ENCODE results near the gene SH3BP4. TPM values are rescaled to one million over a fixed set of nuclear protein-coding genes. Genes with fewer than 3 reads are reported as not detected.

Gene SH3BP4
- total and polyA plus RNA-seq, 2 of the 13 experiments (the other 11 are each of a cell fraction or from before 2014, with no cell fraction given), result 34.6 to 99.1 TPM

DNA sequence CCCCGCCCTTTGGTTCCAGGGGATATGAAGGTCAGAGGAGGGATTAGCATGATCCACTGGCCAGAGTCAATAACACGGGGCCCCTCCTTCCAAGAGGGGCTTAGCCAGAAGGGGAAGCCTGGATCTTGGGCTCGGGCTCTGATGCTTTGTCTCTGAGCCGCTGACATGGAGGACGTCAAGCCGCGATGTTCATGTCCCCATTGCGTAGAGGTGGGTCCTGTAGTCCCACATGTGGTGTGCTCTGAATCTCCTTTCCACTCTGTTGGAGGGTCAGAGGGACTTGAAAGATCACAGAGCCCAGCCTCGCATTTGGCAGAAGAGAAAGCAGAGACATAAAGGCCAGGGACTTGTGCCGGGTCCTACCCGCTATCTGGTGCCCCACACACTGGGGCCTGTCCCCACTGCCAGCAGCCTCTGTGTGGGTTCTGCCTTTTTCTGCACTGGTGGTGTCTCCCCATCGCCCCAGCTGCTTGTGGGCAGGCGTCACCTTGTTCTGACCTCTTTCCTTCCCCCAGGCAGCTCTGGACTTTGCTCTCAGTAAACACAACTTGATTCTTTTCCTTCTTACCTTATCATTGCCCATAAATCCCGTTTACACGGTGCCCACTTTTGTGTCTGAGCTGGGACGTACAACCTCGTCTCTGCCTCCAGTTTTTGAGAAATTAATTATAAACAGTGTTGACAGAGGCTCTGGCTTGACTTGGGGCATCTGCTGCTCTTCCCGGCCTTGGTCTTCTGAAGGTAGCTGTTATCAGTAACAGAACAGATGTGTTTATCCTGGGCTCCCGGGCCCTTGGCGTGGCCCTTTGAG, 48.8 kb downstream of the SH3BP4 start (continued):
- TF ChIP-seq ZNF33B (CRISPR knock-in tag; IDR thresholded peaks at IDR 0.05) (no peak), EHMT2 (IDR thresholded peaks at IDR 0.05; ENCODE audit: borderline replicate concordance, low read depth, low read length) (peak; percentile 47; the same call in 1 of the 2 replicates), ZNF431 (CRISPR knock-in tag; IDR thresholded peaks at IDR 0.05; ENCODE audit: borderline replicate concordance, low read depth) (no peak), ZNF891 (CRISPR knock-in tag; IDR thresholded peaks at IDR 0.05) (no peak), ZNF382 (CRISPR knock-in tag; IDR thresholded peaks at IDR 0.05; ENCODE audit: borderline replicate concordance) (no peak), ZSCAN25 (CRISPR knock-in tag; IDR thresholded peaks at IDR 0.05) (peak; percentile 50; the same call in 1 of the 2 replicates), SMAD9 (CRISPR knock-in tag; IDR thresholded peaks at IDR 0.05) (no peak), ZNF530 (CRISPR knock-in tag; IDR thresholded peaks at IDR 0.05; ENCODE audit: low read depth) (no peak), NFE2 (CRISPR knock-in tag; IDR thresholded peaks at IDR 0.05) (0 out of 2 replicates have a peak, but pooled peaks have one; percentile 15), HHEX (CRISPR knock-in tag; IDR thresholded peaks at IDR 0.05) (no peak), ZNF724P (CRISPR knock-in tag; IDR thresholded peaks at IDR 0.05; ENCODE audit: borderline replicate concordance) (no peak), ZKSCAN5 (CRISPR knock-in tag; IDR thresholded peaks at IDR 0.05) (peak; percentile 32; the same call in 1 of the 2 replicates), ZNF12 (CRISPR knock-in tag; IDR thresholded peaks at IDR 0.05) (no peak; the same call in 1 of the 2 replicates), ATF7-NPFF (CRISPR knock-in tag; IDR thresholded peaks at IDR 0.05; ENCODE audit: low read depth) (no peak), PHF20 (CRISPR knock-in tag; IDR thresholded peaks at IDR 0.05) (no peak), MIXL1 (CRISPR knock-in tag; IDR thresholded peaks at IDR 0.05) (0 out of 2 replicates have a peak, but pooled peaks have one; percentile 16), ZNF605 (CRISPR knock-in tag; IDR thresholded peaks at IDR 0.05) (peak; percentile 93), ZNF746 (CRISPR knock-in tag; IDR thresholded peaks at IDR 0.05) (peak; percentile 77; the same call in 1 of the 2 replicates), NFYB (CRISPR knock-in tag; IDR thresholded peaks at IDR 0.05) (no peak), PHF5A (CRISPR knock-in tag; IDR thresholded peaks at IDR 0.05; ENCODE audit: low read depth, unreplicated experiment) (no peak)
- TF ChIP-seq, protein P1, sequence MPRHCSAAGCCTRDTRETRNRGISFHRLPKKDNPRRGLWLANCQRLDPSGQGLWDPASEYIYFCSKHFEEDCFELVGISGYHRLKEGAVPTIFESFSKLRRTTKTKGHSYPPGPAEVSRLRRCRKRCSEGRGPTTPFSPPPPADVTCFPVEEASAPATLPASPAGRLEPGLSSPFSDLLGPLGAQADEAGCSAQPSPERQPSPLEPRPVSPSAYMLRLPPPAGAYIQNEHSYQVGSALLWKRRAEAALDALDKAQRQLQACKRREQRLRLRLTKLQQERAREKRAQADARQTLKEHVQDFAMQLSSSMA (CRISPR knock-in tag; IDR thresholded peaks at IDR 0.05), result 0 out of 2 replicates have a peak, but pooled peaks have one; percentile 17
- TF ChIP-seq, protein P2, sequence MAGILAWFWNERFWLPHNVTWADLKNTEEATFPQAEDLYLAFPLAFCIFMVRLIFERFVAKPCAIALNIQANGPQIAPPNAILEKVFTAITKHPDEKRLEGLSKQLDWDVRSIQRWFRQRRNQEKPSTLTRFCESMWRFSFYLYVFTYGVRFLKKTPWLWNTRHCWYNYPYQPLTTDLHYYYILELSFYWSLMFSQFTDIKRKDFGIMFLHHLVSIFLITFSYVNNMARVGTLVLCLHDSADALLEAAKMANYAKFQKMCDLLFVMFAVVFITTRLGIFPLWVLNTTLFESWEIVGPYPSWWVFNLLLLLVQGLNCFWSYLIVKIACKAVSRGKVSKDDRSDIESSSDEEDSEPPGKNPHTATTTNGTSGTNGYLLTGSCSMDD (CRISPR knock-in tag; IDR thresholded peaks at IDR 0.05), result no peak
- TF ChIP-seq, protein P3, sequence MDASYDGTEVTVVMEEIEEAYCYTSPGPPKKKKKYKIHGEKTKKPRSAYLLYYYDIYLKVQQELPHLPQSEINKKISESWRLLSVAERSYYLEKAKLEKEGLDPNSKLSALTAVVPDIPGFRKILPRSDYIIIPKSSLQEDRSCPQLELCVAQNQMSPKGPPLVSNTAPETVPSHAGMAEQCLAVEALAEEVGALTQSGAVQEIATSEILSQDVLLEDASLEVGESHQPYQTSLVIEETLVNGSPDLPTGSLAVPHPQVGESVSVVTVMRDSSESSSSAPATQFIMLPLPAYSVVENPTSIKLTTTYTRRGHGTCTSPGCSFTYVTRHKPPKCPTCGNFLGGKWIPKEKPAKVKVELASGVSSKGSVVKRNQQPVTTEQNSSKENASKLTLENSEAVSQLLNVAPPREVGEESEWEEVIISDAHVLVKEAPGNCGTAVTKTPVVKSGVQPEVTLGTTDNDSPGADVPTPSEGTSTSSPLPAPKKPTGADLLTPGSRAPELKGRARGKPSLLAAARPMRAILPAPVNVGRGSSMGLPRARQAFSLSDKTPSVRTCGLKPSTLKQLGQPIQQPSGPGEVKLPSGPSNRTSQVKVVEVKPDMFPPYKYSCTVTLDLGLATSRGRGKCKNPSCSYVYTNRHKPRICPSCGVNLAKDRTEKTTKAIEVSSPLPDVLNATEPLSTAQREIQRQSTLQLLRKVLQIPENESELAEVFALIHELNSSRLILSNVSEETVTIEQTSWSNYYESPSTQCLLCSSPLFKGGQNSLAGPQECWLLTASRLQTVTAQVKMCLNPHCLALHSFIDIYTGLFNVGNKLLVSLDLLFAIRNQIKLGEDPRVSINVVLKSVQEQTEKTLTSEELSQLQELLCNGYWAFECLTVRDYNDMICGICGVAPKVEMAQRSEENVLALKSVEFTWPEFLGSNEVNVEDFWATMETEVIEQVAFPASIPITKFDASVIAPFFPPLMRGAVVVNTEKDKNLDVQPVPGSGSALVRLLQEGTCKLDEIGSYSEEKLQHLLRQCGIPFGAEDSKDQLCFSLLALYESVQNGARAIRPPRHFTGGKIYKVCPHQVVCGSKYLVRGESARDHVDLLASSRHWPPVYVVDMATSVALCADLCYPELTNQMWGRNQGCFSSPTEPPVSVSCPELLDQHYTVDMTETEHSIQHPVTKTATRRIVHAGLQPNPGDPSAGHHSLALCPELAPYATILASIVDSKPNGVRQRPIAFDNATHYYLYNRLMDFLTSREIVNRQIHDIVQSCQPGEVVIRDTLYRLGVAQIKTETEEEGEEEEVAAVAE (CRISPR knock-in tag; IDR thresholded peaks at IDR 0.05; ENCODE audit: borderline replicate concordance), result no peak
- TF ChIP-seq, protein P4, sequence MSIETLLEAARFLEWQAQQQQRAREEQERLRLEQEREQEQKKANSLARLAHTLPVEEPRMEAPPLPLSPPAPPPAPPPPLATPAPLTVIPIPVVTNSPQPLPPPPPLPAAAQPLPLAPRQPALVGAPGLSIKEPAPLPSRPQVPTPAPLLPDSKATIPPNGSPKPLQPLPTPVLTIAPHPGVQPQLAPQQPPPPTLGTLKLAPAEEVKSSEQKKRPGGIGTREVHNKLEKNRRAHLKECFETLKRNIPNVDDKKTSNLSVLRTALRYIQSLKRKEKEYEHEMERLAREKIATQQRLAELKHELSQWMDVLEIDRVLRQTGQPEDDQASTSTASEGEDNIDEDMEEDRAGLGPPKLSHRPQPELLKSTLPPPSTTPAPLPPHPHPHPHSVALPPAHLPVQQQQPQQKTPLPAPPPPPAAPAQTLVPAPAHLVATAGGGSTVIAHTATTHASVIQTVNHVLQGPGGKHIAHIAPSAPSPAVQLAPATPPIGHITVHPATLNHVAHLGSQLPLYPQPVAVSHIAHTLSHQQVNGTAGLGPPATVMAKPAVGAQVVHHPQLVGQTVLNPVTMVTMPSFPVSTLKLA (IDR thresholded peaks at IDR 0.05), result no peak

Measured in HepG2 (cell line).